ENCODE results near the gene ANTXR2.
A peak's percentile ranks its signal among the peaks of the same experiment; 100 is the strongest.
"Not testable (repeated sequence)": the region's sequence is repeated elsewhere in the genome, so short reads cannot be mapped to it uniquely, and the experiment has no call there.

The ANTXR2 gene

DNA sequence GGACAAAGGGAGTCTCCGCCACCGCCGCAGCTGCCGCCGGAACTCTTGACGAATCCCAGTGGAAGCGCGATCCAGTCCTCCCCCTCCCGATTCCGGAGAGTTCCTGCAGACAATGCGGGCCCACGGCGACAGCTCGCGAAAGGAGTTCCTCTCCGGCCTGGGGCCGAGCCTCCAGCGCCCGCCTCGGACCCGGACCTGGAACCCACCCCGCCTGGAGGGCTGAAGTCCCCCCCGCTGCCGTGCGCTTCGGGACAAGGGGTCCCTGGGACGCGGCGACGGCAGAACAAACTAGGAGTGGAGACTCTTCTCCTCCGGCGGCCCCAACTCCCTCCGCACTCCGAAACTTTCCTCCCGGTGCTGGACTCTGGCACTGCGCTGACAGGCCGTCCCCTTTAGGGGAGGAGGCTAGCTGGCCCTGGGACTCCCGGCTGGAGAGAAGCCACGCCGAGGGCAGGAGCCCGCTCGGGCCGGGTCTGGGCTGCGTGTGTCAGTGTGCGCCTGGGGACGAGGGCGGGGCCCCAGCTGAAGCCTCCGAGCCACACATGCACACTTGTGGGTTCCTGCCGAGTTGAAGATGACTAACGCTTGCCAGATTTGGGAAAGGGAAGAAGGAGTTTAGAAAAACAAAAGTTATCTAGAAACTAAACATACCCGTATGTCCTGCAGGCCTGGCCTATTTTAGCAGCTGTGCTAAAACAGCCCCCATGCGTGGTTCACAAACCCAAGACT lies at the start of gene ANTXR2:
ANTXR2 (minus strand) TSS at position 486 of the 729 bp plus-strand sequence. CDS start 669 bp downstream, outside the sequence.
- DNase-seq (ENCODE audit: low read depth in 1 of 2, low spot score in 1 of 2), result peak; percentile 44

DNA sequence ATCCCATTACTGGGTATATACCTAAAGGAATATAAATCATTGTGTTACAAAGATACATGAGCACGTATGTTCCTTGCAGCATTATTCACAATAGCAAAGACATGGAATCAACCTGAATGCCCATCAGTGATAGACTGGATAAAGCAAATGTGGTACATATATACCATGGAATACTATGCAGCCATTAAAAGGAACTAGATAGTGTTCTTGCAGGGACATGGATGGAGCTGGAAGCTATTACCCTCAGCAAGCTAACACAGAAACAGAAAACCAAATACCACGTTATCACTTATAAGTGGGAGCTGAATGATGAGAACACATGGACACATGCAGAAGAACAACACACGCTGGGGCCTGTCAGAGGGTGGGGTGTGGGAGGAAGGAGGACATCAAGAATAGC lies 48.8 kb upstream of the ANTXR2 start:
- not testable (repeated sequence) for DNase-seq (ENCODE audit: low read depth in 1 of 2, low spot score in 1 of 2)

DNA sequence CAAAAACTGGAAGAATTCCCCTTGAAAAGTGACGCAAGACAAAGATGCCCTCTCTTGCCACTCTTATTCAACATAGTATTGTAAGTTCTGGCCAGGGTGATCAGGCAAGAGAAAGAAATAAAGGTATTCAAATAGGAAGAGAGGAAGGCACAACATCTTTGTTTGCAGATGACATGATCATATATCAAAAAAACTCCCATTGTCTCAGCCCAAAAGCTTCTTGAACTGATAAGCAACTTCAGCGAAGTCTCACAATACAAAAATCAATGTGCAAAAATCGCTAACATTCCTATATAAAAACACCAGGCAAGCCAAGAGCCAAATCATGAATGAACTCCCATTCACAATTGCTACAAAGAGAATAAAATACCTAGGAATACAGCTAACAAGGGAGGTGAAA lies 46.6 kb upstream of the ANTXR2 start:
- DNase-seq (ENCODE audit: low read depth in 1 of 2, low spot score in 1 of 2), result not testable (repeated sequence)

DNA sequence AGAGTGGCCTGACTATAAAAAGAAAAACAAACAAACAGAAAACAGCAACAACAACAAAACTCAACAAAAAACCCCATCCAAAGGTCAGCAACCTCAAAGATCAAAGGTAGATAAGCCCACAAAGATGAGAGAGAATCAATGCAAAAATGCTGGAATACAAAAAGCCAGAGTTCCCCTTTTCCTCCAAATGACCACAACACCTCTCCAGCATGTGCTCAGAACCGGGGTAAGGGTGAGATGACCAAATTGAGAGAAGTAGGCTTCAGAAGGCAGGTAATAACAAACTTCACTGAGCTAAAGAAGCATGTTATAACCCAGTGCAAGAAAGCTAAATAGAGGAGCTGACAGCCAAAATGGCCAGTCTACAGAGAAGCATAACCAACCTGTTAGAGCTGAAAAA lies 43.5 kb upstream of the ANTXR2 start:
- DNase-seq (ENCODE audit: low read depth in 1 of 2, low spot score in 1 of 2), result no peak

DNA sequence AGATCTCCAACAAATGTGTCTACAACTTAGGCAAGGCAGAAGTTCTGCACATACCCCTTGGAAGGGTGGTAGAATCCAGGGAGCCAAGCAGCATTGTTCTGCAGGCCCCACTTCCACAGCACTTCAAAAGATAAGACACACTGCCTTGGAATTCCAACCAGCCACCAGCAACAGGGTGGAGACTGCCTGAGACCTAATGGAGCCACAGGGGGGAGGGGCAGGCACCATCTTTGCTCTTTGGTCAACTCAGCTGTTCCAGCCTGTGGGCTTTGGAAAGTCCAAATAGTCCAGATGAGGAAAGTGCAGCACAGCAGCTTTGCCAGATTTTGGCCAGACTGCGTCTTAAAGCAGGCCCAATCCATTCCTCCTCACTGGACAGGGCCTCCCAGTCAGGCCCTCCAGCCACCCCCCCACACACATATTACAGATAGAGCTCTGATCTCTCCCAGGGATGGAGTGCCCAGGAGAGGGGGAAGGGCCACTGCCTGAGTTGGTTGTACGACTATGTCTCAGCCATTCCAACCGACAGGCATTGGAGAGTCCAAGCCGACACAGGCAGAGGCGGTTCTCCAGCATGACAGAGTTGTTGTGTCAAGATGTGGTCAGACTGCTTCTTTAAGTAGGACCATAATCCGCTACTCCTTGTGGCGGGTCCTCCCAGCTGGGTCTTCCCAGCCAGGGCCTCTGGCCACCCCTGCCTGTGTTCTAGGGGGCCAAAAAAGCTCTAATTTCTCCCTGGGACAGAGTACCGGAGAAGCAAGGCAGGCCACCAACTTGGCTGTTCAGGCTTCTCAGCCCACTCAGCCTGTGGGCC lies 42.5 kb upstream of the ANTXR2 start:
- DNase-seq (ENCODE audit: low read depth in 1 of 2, low spot score in 1 of 2), result no peak

DNA sequence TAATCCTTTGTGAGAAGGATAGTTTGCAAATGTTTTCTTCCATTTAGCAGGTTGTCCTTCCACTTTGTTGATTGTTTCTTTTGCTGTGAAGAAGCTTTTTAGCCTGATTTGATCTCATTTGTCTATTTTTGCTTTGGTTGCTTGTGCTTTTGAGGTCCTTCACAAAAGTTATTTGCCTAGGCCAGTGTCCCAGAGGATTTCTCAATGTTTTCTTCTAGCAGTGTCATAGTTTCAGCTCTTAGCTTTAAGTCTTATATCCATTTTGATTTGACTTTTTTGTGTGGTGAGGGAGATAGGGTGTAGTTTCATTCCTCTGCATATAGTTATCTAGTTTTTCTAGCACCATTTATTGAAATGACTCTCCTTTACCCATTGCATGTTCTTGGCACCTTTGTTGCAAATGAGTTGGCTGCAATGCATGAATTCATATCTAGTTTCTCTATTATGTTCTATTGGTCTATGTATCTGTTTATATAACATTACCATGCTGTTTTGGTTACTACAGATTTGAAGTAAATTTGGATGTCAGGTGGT lies 41.8 kb upstream of the ANTXR2 start:
- no peak for DNase-seq (ENCODE audit: low read depth in 1 of 2, low spot score in 1 of 2)

DNA sequence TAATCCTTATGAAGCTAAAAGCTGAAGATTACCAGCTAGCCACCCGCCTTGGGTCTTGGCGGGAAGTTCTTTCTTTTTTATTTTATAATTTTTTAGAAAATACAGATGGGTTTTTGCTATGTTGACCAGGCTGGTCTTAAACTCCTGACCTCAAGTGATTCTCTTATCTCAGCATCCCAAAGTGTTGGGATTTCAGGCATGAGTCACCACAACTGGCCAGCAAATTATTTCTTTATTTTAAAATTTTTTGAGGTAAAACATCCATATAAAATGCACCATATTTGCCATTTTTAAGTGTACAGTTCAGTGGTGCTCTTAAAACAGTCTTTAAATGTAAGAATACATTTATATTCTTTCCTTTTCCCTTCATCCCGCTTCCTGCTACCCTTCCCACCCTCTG lies 40.6 kb upstream of the ANTXR2 start:
- DNase-seq (ENCODE audit: low read depth in 1 of 2, low spot score in 1 of 2), result no peak

DNA sequence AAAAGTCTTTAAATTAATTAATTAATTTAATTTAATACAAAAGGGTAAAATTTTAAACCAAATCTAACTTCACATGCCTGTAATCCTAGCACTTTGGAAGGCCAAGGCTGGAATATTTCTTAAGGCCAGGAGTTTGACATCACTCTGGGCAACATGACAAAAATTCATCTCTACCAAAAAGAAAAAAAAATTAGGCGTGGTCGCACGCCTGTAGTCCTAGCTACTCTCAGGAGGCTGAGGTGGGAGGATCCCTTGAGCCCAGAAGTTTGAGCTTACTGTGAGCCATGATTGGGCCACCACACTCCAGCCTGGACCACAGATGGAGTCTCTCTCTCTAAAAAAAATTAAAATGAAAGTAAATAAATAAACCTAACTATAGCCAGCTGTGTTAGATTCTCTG lies 39.2 kb upstream of the ANTXR2 start:
- no peak for DNase-seq (ENCODE audit: low read depth in 1 of 2, low spot score in 1 of 2)

DNA sequence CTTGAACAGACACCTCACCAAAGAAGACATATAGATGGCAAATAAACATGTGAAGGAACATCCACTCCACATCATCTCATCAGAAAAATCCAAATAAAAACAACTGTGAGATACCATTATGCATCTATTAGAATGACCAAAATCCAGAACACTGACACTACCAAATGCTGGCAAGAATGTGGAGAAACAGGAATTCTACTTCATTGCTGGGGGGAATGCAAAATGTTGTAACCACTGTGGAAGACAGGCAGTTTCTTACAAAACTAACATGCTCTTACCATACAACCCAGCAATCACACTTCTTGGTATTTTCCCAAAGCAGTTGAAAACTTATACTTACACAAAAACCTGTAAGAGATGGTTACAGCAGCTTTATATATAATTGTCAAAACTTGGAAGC lies 38.2 kb upstream of the ANTXR2 start:
- no peak for DNase-seq (ENCODE audit: low read depth in 1 of 2, low spot score in 1 of 2)

DNA sequence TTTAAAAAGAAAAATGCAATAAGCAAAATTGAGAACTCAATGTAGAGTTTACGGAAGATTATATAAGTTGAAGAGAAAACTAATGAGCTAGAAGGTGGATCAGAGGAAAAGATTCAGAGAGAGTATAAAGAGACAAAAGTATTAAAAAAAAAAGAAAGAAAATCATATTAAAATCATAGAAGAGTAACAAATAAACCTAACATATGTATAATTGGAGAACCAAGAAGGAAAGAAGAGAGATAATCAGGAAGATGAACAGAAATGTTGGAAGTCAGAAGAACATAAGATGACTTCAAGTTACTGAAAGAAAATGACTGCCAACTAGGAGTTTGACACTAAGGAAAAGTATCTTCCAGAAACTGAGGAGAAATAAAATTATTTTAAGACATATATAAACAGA lies 34.3 kb upstream of the ANTXR2 start:
- DNase-seq (ENCODE audit: low read depth in 1 of 2, low spot score in 1 of 2), result no peak

DNA sequence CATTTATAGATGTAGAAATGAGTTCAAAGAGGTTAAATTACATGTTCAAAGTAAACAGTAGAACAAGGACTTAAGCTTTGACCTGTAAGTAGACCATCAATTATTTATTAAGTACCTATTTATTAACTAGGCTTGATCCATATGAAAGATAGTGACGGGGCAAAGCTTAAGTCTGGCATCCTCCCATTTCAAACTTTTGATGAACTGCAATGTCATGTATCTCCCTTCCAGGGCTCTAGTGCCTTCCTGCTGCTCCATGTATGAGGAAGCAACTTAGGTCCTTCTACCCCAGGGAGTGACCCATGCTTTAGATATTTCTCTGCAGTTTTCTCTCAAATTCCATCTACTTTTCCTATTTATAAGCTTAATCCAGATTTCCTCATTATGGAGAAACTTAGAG lies 31.9 kb upstream of the ANTXR2 start:
- no peak for DNase-seq (ENCODE audit: low read depth in 1 of 2, low spot score in 1 of 2)

DNA sequence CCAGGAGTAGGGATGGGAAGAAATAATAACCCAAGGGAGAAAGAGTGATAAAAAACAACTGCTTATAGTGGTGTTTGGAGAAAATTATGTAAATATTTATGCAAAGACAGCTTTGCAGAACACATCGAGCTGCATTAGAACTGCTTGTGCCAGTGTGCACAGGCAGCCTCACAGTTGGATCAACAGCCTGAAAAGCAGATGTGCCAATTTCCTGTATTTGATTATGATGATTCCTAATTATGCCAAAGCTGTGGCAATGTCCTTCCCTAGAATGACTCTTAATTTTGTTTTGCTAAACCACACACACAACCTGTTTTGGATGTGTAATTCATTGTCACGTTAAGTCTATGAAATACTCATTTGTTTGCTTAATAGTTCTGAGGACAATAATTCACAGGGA lies 30.6 kb upstream of the ANTXR2 start:
- no peak for DNase-seq (ENCODE audit: low read depth in 1 of 2, low spot score in 1 of 2)

DNA sequence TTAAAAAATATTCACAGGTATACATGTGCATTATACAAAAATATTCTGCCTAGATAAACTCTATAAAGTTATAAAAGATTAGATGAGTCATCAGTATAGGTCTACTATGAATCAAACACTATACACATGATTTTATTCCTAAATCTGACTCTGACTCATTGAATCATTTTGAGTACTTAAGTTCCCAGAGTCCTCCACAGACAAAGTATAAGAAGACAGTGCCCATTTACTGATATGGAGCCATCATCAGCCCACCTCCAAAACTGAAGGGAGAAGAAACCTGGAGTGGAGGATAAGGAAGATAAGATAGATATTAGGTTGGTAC lies 28.7 kb upstream of the ANTXR2 start:
- DNase-seq (ENCODE audit: low read depth in 1 of 2, low spot score in 1 of 2), result no peak

DNA sequence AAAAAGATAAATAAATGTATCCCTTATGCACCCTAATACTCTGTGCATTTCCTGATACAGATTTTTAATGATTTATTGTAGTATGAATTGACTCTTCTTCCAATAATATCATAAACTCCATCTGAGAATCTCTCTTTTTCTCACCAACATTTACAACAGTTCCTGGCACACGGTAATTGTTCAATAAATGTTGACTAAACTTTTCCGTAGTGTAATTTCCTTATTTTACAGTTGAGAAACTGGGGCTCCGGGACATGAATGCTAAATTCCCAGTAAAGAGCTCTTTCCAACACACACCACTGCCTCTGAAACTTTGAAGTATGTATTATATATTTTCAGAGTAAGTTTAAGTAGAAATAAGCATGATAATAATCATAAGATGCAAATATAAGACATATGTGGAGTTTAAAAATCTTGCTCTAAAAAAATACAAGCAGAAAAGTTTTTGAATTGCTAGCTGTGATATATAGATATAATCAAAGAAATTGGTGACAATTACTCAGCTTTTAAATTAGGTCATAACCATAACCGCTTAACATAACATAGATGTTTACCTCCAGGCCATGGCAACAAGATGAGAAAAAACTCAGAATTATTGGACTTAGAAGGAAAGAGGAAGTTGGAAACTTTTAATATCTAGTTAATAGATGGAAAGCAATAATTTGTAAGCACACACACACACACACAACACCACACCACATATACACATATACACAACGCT lies 28.2 kb upstream of the ANTXR2 start:
- no peak for DNase-seq (ENCODE audit: low read depth in 1 of 2, low spot score in 1 of 2)

DNA sequence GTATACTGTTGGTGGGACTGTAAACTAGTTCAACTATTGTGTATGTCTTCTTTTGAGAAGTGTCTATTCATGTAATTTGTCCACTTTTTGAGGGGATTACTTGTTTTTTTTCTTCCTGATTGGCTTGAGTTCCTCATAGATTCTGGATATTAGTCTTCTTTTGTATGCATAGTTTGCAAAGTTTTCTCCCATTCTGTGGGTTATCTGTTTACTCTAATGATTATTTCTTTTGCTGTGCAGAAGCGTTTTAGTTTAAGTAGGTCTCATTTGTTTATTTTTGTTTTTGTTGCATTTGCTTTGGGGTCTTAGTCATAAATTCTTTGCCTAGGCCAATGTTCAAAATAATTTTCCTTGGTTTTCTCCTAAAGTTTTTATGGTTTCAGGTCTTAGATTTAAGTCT lies 26.6 kb upstream of the ANTXR2 start:
- no peak for DNase-seq (ENCODE audit: low read depth in 1 of 2, low spot score in 1 of 2)

DNA sequence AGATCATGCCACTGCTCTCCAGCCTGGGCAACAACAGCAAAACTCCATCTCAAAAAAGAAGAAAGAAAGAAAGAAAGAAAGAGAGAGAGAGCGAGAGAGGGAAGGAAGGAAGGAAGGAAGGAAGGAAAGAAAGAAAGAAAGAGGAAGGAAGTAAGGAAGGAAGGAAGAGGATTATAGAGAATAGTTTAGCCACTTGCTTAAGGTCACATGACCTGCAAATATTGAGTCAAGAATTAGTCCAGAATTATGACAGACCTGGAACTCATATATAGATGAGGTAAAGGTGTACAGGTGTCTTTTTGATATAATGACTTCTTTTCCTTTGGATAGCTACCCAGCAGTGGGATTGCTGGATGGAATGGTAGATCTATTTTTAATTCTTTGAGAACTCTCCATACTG lies 25.6 kb upstream of the ANTXR2 start:
- no peak for DNase-seq (ENCODE audit: low read depth in 1 of 2, low spot score in 1 of 2)

DNA sequence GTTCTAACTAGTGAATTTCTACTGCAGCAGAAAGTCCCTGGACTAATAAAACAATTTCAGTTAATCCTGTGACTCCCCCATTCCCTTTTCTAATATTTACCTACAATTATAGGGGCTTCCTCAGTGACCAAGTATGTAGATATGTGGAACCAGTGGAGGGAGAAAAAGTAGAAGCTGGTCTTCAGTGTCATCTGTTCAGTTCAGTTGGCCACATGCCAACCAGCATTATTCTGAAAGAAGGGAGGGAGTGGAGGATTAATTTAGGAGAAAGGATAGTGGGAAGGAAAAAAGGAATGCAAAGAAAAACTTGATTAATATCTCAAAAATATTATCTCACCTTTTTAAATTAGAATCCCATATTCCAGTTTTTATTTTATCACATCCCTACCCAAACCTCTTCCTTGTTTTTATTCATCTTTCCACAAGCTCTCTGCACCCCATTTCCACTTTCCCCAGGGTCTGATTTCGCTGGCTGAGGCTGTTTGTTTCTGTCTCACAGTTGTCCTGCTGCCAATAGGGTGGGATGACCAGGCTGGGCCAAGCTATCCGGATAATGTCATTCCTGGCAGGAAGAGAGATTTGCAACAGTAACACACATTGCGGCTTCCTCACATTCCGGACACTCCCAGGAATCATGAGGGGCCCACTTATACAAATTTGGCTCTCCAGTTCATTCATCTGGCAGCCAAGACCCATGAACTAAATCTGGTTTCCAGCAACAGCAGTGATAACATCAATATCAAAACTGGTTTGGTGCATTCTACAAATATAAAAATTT lies 24.6 kb upstream of the ANTXR2 start:
- no peak for DNase-seq (ENCODE audit: low read depth in 1 of 2, low spot score in 1 of 2)

DNA sequence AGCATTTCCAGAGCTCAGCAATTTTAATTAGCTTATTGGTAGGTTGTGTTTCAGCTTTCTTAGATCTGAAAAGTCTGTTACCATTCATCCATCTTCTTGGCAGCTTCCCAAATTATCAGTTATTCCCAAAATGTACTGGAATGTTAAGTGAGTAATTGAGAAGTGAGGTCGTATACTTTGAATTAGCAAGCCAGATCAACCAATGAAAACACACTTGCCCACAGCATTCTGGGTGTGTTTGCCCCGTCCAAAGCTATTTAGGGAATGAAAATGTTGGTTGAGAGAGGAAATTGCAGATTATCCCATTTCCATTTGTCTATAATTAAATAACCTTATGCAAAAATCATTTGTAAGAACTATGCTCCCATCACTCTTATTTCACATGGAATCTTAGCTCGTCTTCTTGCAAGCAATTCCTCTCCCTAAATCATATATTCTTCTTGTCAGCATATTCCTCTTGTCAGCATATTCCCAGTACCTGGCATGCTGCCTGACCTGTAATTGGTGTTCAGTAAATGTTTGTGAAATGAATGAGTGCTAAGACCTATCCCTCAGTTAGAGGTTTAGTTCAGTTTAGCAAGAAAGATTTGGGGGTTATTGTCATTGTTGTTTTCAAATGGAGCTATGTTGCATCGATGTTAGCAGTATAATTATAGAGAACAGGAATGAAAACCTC lies 23.3 kb upstream of the ANTXR2 start:
- DNase-seq (ENCODE audit: low read depth in 1 of 2, low spot score in 1 of 2), result no peak

DNA sequence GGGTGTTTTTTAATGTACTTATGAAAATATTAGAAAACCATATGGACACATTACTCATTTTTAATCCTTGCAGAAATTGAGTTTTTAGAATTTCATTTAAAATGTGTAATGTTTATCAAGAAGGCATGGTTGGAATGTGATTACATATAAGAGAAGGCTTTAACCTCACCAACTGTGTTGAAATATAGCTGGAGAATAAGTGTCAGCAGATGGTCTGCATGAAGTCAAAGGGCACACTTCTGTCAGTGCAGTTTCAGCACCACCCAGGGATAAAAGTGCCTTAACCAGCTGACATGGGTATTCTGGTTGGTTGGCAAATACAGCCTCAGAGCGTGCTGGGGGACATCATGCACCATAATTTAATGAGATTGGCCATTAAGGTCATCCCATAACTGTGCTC lies 21.2 kb upstream of the ANTXR2 start:
- no peak for DNase-seq (ENCODE audit: low read depth in 1 of 2, low spot score in 1 of 2)

DNA sequence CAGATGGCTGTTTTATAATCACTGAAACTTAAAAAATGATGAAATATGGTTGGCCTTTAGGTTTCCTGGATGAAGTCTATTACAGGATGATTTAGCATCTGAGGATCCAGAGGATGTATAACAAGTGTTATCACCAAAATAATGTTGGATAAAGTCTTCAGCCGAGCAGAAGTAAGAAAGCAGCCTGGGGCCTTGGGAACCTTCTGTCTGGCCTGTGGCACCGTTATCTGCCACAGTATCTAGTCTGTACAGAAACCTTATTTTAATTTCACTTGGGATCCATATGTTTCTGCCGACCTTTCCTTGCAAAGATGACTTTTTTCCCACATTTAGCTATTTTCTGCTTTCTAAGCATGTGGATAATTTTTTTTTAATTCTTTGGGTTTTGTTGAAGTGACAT lies 20.5 kb upstream of the ANTXR2 start:
- no peak for DNase-seq (ENCODE audit: low read depth in 1 of 2, low spot score in 1 of 2)

DNA sequence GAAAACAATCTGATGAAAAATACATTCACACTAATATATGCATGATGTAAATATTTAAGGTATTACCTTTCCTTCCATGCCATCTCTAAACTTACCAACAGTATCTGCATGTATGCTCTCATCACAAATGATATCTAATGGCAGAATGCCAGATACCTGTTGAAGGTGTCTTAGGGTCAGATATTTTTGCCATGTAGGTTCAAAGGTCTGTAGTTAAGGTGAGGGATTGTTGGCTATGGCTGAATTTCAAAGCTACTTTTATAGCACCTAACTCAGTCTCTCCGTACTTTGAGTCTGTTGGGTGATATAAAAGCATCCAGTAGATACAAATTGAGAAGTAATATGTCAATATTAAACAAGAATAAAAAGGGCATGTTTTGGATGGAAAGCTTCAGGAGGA lies 19.8 kb upstream of the ANTXR2 start:
- no peak for DNase-seq (ENCODE audit: low read depth in 1 of 2, low spot score in 1 of 2)
